GM12878 (cell line): ENCODE results near the gene FOSL1.

Experiments
- ESRRA ChIP-seq: IDR thresholded peaks from 2 replicates; pipeline ENCODE4 v1.6.1; 2012; ENCODE audit warnings: mild to moderate bottlenecking, low read length, improper control_type of control experiment
- PML ChIP-seq: IDR thresholded peaks from 2 replicates; pipeline ENCODE4 v1.6.1; 2012; ENCODE audit warnings: low read length, inconsistent platforms
- RCOR1 ChIP-seq: conservative IDR thresholded peaks from 2 replicates; pipeline ENCODE4 v1.6.1; 2012; ENCODE audit warnings: low read depth, low read length, improper control_type of control experiment
- STAT3 ChIP-seq: IDR thresholded peaks from 2 replicates; pipeline ENCODE4 v1.6.1; 2011; ENCODE audit warnings: low read depth, low read length, improper control_type of control experiment
- ZNF274 ChIP-seq: IDR thresholded peaks from one replicate; pipeline ENCODE4 v1.8.0; 2011; ENCODE audit not compliant: insufficient read length, insufficient read depth
- TF ChIP-seq, protein P1 (sequence below), 3 experiments: IDR thresholded peaks in 2 of 3; conservative IDR thresholded peaks in 1 of 3; 2 replicates each; pipeline ENCODE4 v1.5.1; 2011; ENCODE audit warnings: low read depth in 3 of 3, low read length in 3 of 3, mild to moderate bottlenecking in 3 of 3, control low read depth in 2 of 3, moderate library complexity in 2 of 3, inconsistent platforms in 1 of 3, mixed read lengths in 1 of 3; ENCODE audit not compliant: control insufficient read depth in 2 of 3, insufficient read depth in 1 of 3; ENCODE audit errors: extremely low read depth in 1 of 3
- TF ChIP-seq, protein P2 (sequence below): IDR thresholded peaks from 2 replicates; pipeline ENCODE4 v1.6.1; 2011; ENCODE audit warnings: mild to moderate bottlenecking, low read depth, low read length, moderate library complexity; ENCODE audit not compliant: insufficient replicate concordance
- TF ChIP-seq, protein P3 (sequence below): IDR thresholded peaks from 2 replicates; pipeline ENCODE4 v1.6.1; 2012; ENCODE audit warnings: low read depth, low read length, improper control_type of control experiment

DNA sequence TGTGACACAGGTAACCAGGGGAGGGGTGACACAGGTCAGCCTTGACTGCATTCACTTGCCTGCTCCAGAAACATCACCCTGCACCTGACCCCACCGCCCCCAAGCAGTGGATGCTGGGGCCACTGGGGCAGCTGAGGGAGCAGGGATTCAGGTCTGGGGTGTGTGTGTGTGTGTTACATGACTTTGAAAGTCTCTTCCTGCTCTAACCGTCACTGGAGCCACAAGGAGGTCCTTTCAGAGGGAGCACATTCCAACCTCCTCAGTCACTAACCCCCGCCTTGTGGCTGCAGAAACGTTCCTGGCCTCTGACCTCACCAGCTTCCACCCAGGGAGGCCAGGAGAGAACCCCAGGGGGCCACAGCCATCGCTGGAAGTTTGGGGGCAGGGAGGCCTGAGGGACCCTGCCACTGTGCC lies 2.9 kb upstream of the FOSL1 start:
- TF ChIP-seq, protein P1, sequence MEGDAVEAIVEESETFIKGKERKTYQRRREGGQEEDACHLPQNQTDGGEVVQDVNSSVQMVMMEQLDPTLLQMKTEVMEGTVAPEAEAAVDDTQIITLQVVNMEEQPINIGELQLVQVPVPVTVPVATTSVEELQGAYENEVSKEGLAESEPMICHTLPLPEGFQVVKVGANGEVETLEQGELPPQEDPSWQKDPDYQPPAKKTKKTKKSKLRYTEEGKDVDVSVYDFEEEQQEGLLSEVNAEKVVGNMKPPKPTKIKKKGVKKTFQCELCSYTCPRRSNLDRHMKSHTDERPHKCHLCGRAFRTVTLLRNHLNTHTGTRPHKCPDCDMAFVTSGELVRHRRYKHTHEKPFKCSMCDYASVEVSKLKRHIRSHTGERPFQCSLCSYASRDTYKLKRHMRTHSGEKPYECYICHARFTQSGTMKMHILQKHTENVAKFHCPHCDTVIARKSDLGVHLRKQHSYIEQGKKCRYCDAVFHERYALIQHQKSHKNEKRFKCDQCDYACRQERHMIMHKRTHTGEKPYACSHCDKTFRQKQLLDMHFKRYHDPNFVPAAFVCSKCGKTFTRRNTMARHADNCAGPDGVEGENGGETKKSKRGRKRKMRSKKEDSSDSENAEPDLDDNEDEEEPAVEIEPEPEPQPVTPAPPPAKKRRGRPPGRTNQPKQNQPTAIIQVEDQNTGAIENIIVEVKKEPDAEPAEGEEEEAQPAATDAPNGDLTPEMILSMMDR (IDR thresholded peaks at IDR 0.05 in 2 of 3, conservative IDR thresholded peaks at IDR 0.05 in 1 of 3; ENCODE audit: control insufficient read depth in 2 of 3, extremely low read depth in 1 of 3, insufficient read depth in 1 of 3, low read depth in 3 of 3, low read length in 3 of 3) = no peak
- TF ChIP-seq, protein P2, sequence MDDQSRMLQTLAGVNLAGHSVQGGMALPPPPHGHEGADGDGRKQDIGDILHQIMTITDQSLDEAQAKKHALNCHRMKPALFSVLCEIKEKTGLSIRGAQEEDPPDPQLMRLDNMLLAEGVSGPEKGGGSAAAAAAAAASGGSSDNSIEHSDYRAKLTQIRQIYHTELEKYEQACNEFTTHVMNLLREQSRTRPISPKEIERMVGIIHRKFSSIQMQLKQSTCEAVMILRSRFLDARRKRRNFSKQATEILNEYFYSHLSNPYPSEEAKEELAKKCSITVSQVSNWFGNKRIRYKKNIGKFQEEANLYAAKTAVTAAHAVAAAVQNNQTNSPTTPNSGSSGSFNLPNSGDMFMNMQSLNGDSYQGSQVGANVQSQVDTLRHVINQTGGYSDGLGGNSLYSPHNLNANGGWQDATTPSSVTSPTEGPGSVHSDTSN = no peak
- TF ChIP-seq ZNF274 (no peak), RCOR1 (no peak), ESRRA (no peak), STAT3 (no peak), PML (no peak)
- TF ChIP-seq, protein P3, sequence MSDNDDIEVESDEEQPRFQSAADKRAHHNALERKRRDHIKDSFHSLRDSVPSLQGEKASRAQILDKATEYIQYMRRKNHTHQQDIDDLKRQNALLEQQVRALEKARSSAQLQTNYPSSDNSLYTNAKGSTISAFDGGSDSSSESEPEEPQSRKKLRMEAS = no peak
